NCI-H524 treated with DMSO at 0.1 percent for 48 hours (cell line): Measurements from ENCODE around the gene KRT37.

Source experiments
- DNase-seq: peaks from one replicate; lab custom pipeline; 2025; lab: John Stamatoyannopoulos, UW

Gene KRT37

GRCh38 chr17:41424111-41424635, at the start of gene KRT37:
Gene KRT37, minus strand, starts transcription at chr17:41424585. Its CDS starts 62 bp downstream, at chr17:41424523.
- no peak for DNase-seq

- no peak for DNase-seq
Measured at GRCh38 chr17:41468346-41468745, 44.0 kb upstream of the KRT37 start.

- DNase-seq: no peak
Measured at GRCh38 chr17:41467561-41467960, 43.2 kb upstream of the KRT37 start.

- no peak for DNase-seq
Measured at GRCh38 chr17:41466988-41467387, 42.6 kb upstream of the KRT37 start, which contains the start of gene KRT32. Gene KRT32, minus strand, starts transcription at chr17:41467386. Its CDS starts 61 bp downstream, at chr17:41467325.

GRCh38 chr17:41464682-41465081, 40.3 kb upstream of the KRT37 start:
- DNase-seq: no peak

GRCh38 chr17:41464173-41464572, 39.8 kb upstream of the KRT37 start:
- DNase-seq: no peak

DNA sequence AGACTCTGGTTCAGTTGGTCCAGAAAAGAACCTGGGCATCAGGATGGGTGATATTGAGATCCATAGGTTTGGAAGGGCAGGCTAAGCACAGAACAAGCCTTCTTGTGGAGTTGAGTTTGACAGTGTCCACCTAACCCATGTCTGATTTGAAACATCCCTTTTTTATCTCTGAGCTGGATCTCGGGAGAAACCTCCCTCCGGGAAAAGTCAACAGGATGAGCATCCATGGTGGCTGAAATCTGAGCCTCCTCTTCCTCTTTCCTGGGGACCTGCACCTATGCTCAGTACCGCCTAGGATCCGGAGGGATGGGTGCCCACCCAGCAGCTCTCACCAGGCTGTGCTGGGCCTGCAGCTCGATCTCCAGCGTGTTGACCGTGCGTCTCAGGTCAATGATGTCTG, 39.4 kb upstream of the KRT37 start:
- DNase-seq: no peak

- no peak for DNase-seq
Measured at GRCh38 chr17:41462705-41463104, 38.3 kb upstream of the KRT37 start.

DNA sequence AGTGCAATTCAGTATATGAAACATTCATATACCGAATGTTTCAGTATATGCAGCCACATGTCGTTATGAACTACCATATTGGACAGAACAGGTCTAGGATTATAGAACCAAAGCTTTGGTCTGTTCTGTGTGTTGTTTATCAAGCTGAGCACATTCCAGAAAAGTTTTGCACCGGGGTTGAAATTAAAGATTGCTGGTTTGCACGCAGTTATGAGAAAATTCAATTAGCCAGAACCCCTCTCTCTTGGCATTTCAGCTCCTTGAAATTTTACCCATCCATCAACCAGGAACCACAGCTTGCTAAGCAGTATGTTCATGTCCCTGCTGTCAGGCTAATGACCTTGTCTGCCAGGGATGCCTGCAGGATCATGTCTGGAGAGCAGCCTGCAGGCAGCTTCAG, 33.3 kb upstream of the KRT37 start:
- no peak for DNase-seq

GRCh38 chr17:41456204-41456603, 31.8 kb upstream of the KRT37 start:
- DNase-seq: no peak

DNA sequence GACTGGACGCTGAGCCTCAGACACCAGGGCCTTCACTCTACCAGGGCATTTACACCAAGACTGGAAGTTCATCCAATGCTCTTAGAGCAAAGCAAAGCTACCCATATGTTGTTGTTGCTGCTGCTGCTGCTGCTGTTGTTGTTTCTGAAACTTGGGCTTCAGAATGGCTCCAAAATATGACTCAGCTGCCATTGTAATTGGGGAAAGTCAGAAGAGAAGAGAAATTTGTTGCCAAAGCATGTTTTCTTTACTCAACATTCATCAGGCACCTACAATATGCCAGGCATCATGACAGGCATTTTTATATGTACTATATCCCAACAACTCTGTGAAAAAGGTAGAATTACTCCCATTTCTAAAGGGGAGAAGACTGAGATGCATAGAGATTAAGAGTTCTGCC, 30.9 kb upstream of the KRT37 start:
- DNase-seq: no peak

GRCh38 chr17:41453066-41453465, 28.7 kb upstream of the KRT37 start:
- no peak for DNase-seq

DNA sequence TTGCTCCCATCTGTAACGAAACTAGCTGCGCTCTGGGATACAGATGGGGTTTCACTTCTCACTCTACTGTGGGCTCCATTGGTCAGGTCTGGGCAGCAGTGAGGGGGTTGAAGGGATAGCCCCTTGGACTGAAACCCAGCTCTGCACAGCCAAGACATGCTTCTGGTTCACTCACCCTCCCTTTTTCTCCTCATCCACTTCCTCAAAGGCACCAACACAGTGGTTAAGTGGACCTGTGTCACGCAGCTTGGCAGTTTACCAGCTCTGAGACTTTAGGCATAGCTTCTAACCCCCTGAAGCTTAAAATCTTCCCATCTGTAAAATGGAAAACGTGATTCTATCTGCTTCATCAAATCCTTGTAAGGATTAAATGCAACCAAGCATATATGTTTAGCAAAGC, 27.9 kb upstream of the KRT37 start:
- no peak for DNase-seq

- DNase-seq: no peak
Measured at GRCh38 chr17:41451154-41451728, 26.9 kb upstream of the KRT37 start.

- DNase-seq: no peak
Measured at GRCh38 chr17:41449008-41449407, 24.6 kb upstream of the KRT37 start.

- no peak for DNase-seq
Measured at GRCh38 chr17:41448506-41448905, 24.1 kb upstream of the KRT37 start.

DNA sequence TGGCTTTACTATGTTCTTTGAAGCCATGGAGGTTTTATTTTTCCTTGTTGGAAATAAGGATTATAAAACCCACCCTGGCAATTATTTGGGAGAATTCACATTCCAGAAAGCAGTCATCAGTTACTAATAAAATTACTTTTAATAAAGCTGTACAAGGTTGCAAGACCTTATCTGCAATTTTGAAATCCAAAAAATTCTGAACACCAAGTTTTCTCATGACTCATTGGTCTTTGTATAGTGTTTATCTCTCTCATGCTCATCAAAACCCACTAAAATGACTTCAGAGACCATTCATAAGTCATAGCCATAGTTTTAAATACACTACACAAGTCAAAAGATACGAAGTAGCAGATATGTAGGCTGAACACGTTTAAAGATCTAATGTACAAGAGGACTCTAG, 22.4 kb upstream of the KRT37 start:
- no peak for DNase-seq

DNA sequence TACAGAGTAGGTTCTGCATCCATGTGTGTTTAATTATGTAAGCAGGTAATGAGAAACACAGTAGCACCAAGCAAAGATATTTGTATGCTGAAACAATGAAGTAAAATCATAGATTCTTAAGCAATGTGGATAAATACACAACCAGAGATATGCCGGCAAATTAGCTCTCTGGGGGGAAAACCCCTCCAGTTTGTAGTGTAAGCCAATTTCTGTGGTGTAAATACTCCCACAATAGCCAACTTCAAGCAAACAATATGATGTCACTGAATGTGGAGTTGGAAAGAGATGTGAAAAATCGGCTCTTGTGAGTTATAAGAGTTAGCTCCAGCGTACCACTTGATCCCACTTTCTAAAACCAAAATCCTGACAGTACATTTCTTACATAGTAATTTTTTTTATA, 20.3 kb upstream of the KRT37 start:
- no peak for DNase-seq

DNA sequence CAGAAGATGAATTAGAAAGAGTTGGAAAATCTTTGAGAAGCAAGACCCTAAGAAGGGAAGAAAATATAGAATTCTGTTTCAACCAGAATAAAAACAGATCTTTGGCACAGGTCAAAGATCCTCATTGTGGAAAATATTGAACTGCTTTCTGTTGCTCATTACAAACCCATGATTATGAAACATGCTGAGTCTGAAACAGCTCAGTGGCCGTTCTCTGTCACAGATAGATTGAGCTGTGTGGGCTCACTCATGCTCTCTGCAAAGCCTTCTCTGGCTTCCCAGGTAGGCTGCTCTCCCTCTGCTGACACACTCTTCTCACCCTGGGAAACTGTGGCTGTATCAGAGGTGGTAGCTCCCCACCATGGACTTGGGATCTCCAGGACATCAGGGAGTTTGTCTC, 19.8 kb upstream of the KRT37 start:
- DNase-seq: no peak

GRCh38 chr17:41442739-41443138, 18.4 kb upstream of the KRT37 start:
- no peak for DNase-seq

DNA sequence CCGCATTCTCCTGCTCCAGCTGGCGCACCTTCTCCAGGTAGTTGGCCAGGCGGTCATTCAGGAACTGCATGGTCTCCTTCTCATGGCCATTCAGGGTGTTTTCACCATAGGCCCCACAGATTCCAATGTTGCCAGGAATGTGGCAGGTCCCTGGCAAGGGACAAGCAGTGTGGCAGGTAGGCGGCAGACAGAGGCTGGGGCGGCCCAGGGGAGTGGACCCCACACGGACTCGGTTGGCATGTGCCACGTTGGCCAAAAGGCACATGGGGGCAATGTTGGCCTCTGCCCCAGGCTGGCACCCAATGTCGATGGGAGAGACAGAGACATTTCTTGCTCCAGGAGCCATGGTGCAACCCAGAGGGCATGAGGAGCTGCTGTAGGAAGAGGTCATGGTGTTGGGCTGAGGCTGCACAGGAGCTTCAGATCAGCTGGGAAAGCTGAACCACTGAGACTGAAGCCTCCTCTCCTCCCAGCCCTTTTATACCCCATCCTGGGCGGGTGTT, 16.2 kb upstream of the KRT37 start, which contains the start of gene KRT38:
Gene KRT38 (minus strand): TSS at position 453 of the 503 bp plus-strand sequence. CDS start 62 bp downstream, at position 391.
- no peak for DNase-seq

DNA sequence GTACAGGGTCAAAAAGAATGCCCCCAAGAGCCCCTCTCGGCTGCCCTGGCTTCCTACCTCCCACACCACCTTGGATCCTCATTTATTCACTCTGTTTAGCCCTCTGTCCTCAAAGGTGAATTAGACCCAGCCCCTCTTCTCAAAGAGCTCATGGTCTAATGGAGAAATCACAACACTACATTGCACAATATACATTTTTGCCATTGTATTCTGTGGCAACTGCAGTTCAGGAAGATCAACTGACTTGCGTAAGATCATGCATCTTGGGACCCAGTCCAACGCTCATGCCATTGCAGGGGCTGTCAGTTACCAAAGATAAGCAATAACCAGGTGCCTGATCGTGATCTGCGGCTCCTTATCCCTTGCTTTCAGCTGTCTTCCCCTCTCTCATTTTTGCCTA, 15.0 kb upstream of the KRT37 start:
- DNase-seq: no peak

DNA sequence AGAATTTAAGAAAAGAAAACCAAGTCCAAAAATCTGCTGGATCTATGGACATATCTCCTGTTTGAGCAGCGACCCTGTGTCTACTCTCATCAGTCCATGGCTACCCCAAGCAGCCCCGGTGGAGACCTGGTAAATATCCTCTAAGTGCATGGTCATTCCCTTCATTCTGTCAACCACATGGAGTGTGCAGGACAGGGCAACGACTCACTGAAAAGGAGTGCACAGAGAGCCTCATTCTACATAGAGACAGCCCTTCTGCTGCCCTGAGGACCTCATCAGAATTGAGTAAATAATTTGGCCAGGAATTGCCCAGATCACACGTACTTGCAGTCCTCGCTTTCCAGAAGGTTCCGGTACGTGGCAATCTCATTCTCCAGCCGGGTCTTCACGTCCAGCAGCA, 13.4 kb upstream of the KRT37 start:
- DNase-seq: no peak

GRCh38 chr17:41437254-41437653, 12.9 kb upstream of the KRT37 start:
- no peak for DNase-seq
